Bronchial epithelial cell (primary cell): ENCODE data around the gene ZNF84. TPM values are rescaled to one million over a fixed set of nuclear protein-coding genes. Genes with fewer than 3 reads are reported as not detected.

ENCODE experiments used
- DNase-seq: peaks from one replicate; pipeline ENCODE4 v3.0.0-alpha.2; 2010; ENCODE audit warnings: low read depth
- FAIRE-seq: peaks from 2 replicates; lab custom pipeline; 2011; peaks lifted over from hg19 to GRCh38; lab: Jason Lieb, UNC
- H3K27me3 ChIP-seq: 2 replicates; pipeline ENCODE4 v1.5.1; 2011; ENCODE audit warnings: low read length; ENCODE audit not compliant: control insufficient read depth, insufficient read depth
- H3K36me3 ChIP-seq: 2 replicates; pipeline ENCODE4 v1.5.1; 2011; ENCODE audit warnings: low read length; ENCODE audit not compliant: control insufficient read depth, insufficient read depth
- H3K4me3 ChIP-seq: 2 replicates; pipeline ENCODE4 v1.5.1; 2011; ENCODE audit warnings: mild to moderate bottlenecking, low read depth, low read length, control low read depth
- total RNA-seq: library from RNA; depleted of rRNA; stranded (reverse); fragments of >200 nt; gene quantifications from 2 replicates; pipeline ENCODE4 v1.2.1, GENCODE V29; 2014
- TF ChIP-seq, protein P1 (sequence below): IDR thresholded peaks from 2 replicates; pipeline ENCODE4 v1.5.1; 2011; ENCODE audit warnings: mild to moderate bottlenecking, moderate library complexity, low read length, control low read depth, inconsistent platforms; ENCODE audit not compliant: insufficient read depth, severe bottlenecking

Gene ZNF84
- total RNA-seq, 1 donor from 2014 or later = 22.4 TPM

DNA sequence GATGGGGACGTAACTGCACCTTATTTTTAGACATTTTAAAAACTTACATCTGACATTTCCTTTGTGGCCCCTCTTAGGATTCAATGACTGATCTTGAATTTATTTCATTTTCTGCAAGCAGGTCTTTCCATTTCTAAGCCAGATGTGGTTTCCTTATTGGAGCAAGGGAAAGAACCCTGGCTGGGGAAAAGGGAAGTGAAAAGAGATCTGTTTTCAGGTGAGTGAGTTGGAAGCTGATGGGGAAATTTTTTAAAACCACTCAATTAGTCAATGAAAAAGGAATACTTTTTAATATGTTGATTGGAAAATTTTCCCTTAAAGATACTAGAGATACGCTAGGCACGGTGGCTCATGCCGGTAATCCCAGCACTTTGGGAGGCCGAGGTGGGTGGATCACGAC is 46.0 kb downstream of the ZNF84 start:
- TF ChIP-seq, protein P1, sequence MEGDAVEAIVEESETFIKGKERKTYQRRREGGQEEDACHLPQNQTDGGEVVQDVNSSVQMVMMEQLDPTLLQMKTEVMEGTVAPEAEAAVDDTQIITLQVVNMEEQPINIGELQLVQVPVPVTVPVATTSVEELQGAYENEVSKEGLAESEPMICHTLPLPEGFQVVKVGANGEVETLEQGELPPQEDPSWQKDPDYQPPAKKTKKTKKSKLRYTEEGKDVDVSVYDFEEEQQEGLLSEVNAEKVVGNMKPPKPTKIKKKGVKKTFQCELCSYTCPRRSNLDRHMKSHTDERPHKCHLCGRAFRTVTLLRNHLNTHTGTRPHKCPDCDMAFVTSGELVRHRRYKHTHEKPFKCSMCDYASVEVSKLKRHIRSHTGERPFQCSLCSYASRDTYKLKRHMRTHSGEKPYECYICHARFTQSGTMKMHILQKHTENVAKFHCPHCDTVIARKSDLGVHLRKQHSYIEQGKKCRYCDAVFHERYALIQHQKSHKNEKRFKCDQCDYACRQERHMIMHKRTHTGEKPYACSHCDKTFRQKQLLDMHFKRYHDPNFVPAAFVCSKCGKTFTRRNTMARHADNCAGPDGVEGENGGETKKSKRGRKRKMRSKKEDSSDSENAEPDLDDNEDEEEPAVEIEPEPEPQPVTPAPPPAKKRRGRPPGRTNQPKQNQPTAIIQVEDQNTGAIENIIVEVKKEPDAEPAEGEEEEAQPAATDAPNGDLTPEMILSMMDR = no peak
- H3K4me3 ChIP-seq = no peak overlapping the region
- FAIRE-seq (no peak), DNase-seq (no peak)
- H3K27me3 ChIP-seq = no peaks in the 10 kb centered on the region
- H3K36me3 ChIP-seq = peaks cover 13% of the 10 kb centered on the region

DNA sequence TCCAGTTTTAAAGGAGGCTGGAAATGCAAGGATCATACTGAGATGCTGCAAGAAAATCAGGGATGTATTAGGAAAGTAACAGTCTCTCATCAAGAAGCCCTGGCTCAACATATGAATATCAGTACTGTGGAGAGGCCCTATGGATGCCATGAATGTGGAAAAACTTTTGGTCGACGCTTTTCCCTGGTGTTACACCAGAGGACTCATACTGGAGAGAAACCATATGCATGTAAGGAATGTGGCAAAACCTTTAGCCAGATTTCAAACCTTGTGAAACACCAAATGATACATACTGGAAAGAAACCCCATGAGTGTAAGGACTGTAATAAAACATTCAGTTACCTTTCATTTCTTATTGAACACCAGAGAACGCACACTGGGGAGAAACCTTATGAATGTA is 68.3 kb downstream of the ZNF84 start:
- H3K36me3 ChIP-seq = peaks cover 7% of the 10 kb centered on the region
- TF ChIP-seq, protein P1 = no peak
- H3K4me3 ChIP-seq = no peak overlapping the region
- DNase-seq = no peak
- no peak for FAIRE-seq
- H3K27me3 ChIP-seq = no peaks in the 10 kb centered on the region

GRCh38 chr12:133106253-133106652 is 68.9 kb downstream of the ZNF84 start:
- DNase-seq = peak; percentile 5
- TF ChIP-seq, protein P1 = no peak
- no peaks in the 10 kb centered on the region for H3K27me3 ChIP-seq
- peaks cover 7% of the 10 kb centered on the region for H3K36me3 ChIP-seq
- no peak overlapping the region for H3K4me3 ChIP-seq
- no peak for FAIRE-seq

- no peaks in the 10 kb centered on the region for H3K27me3 ChIP-seq
- TF ChIP-seq, protein P1 = no peak
- peaks cover 7% of the 10 kb centered on the region for H3K36me3 ChIP-seq
- DNase-seq (no peak), FAIRE-seq (no peak)
- H3K4me3 ChIP-seq = no peak overlapping the region
These were observed 69.8 kb downstream of the ZNF84 start for GRCh38 chr12:133107121-133107520.

- FAIRE-seq = no peak
- H3K4me3 ChIP-seq = no peak overlapping the region
- H3K36me3 ChIP-seq = peaks cover 6% of the 10 kb centered on the region
- TF ChIP-seq, protein P1 = no peak
- H3K27me3 ChIP-seq = no peaks in the 10 kb centered on the region
- DNase-seq = no peak
These were observed 70.8 kb downstream of the ZNF84 start for GRCh38 chr12:133108150-133108549.

Other genes with a start within 250 kb of the ZNF84 start
- 102 and 134 TPM in 2 replicates for gene GOLGA3, start 208.6 kb upstream of the ZNF84 start, total RNA-seq
- 33.4 and 43.4 TPM in 2 replicates for gene CHFR, start 149.9 kb upstream of the ZNF84 start, total RNA-seq
- gene ZNF605, start 81.2 kb upstream of the ZNF84 start, total RNA-seq = 6.3 and 9.6 TPM in 2 replicates
- 13.4 and 14.1 TPM in 2 replicates for gene ZNF26, start 51.1 kb upstream of the ZNF84 start, total RNA-seq
- gene ZNF140, start 43.4 kb downstream of the ZNF84 start, total RNA-seq = 19.2 and 37.3 TPM in 2 replicates
- gene ZNF891, start 92.8 kb downstream of the ZNF84 start, total RNA-seq = 0.53 and 0.77 TPM in 2 replicates
- 2.9 and 4.1 TPM in 2 replicates for gene ZNF10, start 93.1 kb downstream of the ZNF84 start, total RNA-seq
- 15.8 and 20.7 TPM in 2 replicates for gene ZNF268, start 144.0 kb downstream of the ZNF84 start, total RNA-seq
- not detected in 2 replicates for gene ANHX, start 198.4 kb downstream of the ZNF84 start, total RNA-seq